Mucosa of gallbladder (tissue), 1 donor: ENCODE data around the gene CFI. TPM values are rescaled to one million over a fixed set of nuclear protein-coding genes. Genes with fewer than 3 reads are reported as not detected.
"Not testable (repeated sequence)": the region's sequence is repeated elsewhere in the genome, so short reads cannot be mapped to it uniquely, and the experiment has no call there.

Experiments
- DNase-seq: peaks from one replicate; pipeline ENCODE4 v3.0.0-alpha.2; 2020; ENCODE audit warnings: low spot score
- total RNA-seq: library from RNA; stranded (reverse); gene quantifications from one replicate; pipeline ENCODE4 v1.2.1, GENCODE V29; 2021
- donor health status: DM: no; HTN: no; CAD: no.

CFI gene
- total RNA-seq, 1 donor from 2014 or later: 60.9 TPM

DNA sequence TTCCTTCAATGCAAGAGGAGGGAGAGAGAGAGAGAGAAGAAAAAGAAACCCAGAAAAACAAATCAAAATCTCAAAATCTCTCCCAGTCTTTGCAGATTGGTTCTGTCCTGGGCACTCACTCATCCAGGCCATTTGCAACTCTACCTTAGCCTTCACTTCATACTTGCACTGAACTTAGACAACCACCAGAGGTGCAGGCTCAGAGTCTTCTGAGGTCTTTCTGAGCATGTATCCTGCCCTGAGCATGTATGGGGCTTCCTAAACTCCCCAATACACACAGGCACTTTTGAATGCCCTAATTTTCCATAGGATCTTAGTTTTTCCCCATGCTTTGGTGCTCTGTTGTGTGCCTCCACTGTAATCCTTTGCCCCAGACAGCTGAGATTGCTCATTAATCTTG lies 2.9 kb downstream of the CFI start:
- DNase-seq: no peak

DNA sequence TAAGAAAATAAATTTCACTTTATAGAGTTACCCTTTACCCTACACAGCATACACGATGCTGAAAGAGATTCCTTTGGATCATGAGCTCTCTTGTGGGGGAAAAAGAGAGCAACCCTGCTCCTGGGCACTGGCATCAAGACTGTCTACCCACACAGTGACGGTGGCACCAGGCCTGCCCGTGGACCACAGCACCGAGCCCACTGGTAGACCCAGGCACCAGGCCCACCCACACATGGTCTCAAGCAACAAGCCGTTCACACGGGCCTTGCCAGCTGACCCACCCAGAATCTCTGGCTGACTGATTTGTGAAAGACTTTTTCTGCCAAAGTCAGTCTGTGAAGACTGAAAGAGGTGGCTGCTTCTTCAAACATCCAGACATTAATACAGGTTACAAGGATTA lies 6.7 kb downstream of the CFI start:
- DNase-seq: no peak

DNA sequence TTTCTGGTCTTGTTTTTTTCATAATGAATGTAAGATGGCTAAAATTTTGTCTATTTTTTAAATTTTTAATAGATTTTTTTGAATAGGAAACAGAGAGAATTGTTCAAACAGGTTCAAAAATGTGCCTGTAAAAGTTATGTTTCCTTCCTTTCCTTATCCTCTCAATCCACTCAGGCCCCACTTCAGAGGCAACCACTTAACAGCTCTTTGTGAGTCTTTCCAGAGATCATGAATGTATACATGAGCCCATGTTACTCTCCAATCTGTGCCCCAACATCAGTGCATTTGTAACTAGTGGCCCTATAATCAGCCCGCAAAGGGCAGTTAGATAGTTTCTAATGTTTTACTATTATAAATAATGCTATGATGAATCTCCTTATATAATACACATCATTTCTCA lies 14.0 kb downstream of the CFI start:
- DNase-seq: no peak

DNA sequence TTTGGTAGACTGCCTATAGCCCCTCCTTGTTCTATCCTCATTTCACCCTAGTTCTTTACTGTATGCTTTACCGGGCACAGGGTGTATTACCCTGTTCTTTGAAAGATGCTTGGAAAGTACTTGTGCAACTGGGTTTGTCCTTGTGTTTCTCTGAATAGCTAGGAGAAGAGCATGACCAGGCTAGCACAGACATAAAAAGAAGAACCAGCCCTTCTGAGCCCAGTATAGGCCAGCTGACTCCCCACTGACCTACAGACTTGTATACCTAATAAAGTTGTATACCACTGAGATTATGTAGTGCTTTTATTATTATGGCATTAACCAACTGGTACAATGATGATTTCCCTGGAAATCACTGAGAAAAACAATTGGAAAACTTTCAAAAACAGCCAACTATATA lies 15.0 kb downstream of the CFI start:
- DNase-seq: no peak

- not testable (repeated sequence) for DNase-seq
Measured at GRCh38 chr4:109782092-109782491, 19.7 kb downstream of the CFI start.

DNA sequence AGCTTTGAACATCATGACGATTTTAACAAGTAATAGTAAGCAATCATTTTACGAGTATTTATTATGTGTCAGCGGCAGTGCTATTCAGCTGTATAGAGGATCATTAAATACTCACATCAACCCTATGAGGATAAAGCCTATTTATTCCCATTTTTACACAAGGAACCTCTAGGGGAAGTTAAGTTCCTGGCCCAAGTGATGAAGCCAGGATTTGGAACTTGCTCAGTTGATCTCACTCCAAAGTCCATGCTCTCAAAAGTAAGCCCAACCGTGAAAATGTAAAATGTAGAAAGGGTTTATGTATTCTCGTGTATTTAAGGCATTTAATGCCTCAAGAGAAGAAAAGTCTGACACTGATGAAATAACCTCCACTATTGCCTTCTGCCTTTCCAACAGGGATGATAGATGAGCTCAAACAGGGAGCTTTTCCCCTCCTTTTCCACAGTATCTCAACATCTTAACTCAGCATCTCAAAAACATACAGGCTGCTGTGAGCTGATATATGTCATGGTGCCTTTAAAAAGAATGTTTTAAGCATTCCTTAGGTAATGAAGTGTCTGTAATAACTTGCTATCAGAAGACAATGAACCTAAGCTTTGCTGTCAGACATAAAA lies 36.9 kb downstream of the CFI start:
- no peak for DNase-seq

DNA sequence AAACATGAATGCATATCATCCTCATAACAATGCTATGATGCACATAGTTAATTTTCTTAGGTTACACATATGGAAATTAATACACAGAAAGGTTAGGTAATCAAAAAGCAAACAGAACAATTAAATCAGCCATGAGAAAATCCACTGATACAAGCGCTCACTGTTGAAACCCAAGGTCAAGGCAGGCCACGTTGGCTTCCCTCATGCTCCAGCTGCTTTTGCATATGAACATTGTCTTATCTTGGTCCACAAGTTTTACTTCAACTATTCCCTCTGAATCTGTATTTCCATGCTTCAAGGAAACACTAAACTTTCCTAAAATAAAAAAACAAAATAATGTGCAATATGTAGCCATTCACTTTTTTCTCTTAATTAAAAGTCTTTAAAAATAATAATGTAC lies 37.4 kb downstream of the CFI start:
- DNase-seq: no peak

DNA sequence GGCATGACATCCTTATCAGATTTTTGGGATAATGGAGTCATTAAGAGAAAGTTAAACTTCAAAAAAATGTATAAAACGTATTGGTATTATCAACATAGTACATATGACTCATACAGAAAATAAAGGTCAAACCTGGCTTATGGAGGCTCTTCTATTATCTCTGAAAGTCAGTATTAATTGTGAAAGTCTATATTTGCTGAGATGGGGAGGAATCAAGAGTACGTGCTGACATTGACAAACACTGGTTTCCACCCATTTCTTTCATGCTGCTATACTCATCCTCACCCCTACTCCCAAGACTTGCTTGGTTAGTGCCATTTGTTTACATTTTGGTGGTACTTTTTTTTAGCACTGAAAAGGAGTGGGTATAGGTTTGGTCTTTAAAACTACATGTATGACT lies 41.1 kb downstream of the CFI start:
- DNase-seq: no peak

DNA sequence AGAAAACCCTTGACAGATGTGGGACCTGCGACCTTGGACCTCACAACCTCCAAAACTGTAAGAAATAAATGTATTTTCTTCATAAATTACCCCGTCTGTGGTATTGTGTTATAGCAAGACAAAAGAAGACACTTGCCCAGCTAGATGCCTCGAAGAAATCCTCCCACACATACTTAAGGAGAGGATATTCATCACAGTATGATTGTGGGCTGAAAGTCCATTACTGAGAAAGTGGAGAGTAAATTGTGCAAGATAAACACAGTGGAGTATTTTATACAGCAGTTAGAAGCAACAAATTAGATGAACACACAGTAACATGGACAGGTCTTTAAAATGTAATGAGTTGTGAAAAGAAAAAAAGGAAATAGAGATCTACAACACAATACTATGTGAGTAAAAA lies 46.1 kb downstream of the CFI start:
- DNase-seq: no peak

DNA sequence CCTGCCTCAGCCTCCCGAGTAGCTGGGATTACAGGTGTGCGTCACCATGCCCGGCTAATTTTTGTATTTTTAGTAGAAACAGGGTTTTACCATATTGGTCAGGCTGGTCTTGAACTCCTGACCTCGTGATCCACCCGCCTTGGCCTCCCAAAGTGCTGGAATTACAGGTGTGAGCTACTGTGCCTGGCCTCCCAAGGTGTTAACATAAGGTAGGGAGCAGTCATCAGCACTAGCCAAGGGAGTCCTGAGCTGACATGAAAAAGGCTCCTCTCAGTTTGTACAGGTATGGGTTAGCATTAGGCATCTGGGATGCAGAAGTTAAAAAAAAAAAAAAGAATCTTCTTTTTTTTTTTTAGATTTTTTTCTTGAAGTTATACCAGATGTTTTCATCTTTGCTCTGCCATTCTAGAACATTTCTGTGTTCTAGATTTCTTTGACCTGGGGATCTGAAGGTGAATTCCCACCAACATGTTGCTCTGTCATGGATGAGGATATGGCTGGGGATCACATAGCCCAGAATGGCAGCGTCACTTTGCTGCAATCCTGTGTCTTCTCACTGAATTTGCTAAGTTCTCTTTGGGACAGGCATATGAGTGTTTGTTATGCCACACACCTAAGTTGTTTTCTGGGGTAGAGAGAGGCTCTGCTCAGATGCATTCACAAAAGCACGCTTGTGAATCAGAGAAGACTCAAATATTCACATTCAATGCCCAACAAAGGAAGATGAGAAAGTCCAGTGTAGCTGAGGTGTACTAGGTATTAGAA lies 47.5 kb downstream of the CFI start:
- DNase-seq: no peak

DNA sequence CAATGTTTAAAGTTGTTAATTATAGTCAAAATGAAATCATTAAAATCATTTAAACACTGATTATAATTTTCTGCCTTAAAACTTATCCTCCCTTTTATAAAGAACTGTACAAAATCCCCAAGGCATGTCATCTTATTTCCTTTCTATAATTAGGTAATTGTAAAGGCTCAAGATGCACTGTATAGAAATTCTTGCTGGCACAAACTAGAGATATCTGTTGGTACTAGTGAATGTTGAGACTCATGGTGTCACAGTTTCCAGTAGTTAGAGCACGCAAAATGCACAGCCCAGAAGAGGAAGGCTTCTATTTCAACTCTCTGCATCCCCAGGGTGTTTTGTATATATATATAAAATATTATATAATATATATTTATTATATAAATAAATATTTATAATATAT lies 49.3 kb downstream of the CFI start:
- DNase-seq: no peak

DNA sequence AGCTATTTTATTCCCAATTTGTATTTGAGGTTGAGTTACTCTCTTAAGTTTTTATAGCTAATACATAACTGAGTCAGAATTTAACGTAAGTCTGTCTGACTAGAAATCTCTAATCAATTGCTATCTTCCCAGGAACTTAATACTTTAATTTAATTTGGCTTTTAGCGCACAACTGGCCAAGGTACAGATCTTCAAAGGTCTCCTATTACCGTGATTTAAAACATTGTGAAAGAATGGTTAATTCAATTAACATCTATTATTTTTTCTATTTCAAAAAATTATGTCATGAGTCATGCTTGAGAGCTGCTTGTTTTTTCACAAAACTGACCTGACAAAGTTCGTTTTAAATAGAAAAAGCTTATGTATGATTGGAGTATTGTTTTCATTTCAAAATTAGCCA lies 49.9 kb downstream of the CFI start:
- no peak for DNase-seq

GRCh38 chr4:109750652-109751244 lies 51.1 kb downstream of the CFI start:
- DNase-seq: no peak

DNA sequence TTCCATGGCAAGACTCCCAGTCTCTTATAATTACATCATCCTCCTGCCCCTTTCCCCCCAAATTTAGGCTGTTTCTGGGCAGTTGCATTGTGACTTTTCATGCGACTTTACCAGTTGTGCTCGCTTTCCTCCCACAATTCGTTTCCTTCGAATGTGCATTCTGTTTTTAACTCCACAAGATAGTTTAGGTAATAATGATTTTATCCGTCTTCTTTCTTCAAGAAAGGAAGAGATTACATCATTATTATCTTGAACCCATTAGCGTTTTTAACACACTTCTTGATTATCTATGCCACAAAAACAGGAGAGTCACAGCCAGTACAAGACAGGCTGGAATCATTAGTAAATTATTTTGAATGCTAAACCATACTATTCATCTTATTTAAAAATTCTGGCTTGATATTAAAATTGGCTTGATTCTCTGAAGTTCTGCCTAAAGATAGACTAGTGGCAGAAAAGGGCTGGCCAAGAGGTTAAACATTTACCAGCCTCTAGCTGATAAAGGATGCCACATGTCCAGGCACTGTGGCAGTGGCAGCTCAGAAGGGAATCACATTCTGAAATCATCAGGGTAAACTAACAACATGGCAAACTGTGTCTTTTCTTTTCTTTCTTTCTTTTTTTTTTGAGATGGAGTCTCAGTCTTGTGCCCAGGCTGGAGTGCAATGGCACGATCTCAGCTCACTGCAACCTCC lies 52.3 kb downstream of the CFI start:
- no peak for DNase-seq

GRCh38 chr4:109748114-109748513 lies 53.7 kb downstream of the CFI start:
- DNase-seq: no peak

- no peak for DNase-seq
Measured at GRCh38 chr4:109746728-109747127, 55.1 kb downstream of the CFI start.

- no peak for DNase-seq
Measured at GRCh38 chr4:109745830-109746229, 56.0 kb downstream of the CFI start.

DNA sequence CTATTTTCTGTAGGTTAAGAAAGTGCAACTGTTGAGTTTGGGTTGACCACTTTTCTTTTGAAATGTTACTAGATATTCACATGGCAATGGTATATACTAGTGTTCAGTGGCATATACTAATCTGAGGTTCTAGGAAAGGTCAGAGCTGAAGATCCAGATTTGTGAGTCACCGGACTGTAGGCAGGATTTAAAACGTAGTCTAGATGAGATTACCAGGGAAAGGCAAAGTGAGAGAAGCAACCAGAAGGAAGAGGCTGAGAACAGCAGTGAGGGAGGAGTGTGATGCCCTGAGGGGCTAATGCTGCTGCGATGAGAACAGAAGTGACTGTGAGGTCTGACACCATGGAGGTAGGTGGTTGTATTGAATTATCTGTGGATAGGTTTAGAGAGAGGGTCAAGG lies 62.3 kb downstream of the CFI start:
- DNase-seq: no peak

GRCh38 chr4:109738104-109738872 lies 63.5 kb downstream of the CFI start:
- DNase-seq: no peak

DNA sequence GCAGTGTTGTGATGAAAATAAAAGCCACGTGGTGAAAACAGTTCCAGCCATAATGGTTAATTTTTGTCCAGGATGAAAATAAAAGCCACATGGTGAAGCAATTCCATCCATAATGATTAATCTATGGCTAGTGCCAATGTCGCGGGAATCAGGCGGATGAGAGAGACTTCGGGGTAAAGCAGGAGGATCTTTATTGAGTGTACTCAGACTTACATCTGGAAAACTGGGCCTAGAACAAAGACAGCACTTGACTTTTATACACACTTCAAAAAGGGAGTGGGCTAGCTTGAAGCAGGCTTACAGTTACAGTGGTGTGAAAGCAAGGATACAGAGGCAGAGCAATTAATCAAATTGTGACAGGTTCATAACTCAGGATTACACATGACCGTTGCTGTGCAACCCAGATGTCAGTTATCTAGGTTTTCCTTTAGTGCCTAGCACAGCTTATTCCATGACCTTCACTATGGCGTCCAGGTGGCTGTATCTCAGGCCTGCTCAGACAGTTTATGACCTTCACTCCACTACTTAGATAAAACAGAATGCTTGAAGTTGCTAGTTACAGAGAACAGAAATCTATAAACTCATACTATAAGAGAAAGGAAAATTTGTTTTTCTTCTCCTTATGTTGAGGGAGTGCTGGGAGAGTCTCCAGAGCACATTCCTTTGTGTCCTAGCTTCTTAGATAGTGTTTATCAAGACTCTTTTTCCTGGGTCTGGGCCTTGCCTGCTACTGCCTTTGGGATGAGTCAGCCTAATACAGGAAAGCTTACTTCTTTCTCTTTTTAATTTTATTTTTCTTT lies 66.0 kb downstream of the CFI start:
- no peak for DNase-seq

DNA sequence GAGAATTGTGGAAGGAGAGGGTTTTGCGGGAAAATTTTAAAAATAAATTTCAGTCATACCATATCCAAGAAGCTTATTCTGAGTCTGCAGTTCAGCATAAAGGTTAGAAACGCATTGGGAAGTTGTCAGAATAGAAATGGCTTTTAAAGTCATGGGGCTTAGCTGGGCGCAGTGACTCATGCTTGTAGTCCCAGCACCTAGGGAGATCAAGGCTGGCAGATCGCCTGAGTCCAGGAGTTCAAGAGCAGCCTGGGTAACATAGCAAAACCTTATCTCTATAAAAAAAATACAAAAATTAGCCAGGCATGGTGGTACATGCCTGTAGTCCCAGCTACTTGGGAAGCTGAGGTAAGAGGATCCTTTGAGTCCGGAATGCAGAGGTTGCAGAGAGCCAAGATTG lies 68.1 kb downstream of the CFI start:
- no peak for DNase-seq
